PC-3 (cell line): ENCODE data around the gene PALM2AKAP2.

Experiments
- CTCF ChIP-seq: fragments of 300-600 bp; sonication (generic); conservative IDR thresholded peaks from 2 replicates; pipeline ENCODE4 v1.5.1; 2017; ENCODE audit warnings: antibody characterized with exemption, low read depth, mild to moderate bottlenecking, low read length
- EZH2 ChIP-seq: fragments of 300-600 bp; sonication (generic); IDR thresholded peaks from one replicate; pipeline ENCODE4 v1.6.1; 2017; ENCODE audit warnings: antibody characterized with exemption, mild to moderate bottlenecking, low read length; ENCODE audit not compliant: unreplicated experiment

GRCh38 chr9:109795613-109796012, 15.6 kb downstream of the PALM2AKAP2 start:
- TF ChIP-seq CTCF: no peak
- TF ChIP-seq EZH2: no peak
